Stimulated activated CD4-positive, alpha-beta T cell treated with anti-CD3 and anti-CD28 coated beads, Interleukin-15, amount 100 ng/mL, for 1 hour (primary cell): Measurements from ENCODE around the gene AKAP10.
A peak's percentile ranks its signal among the peaks of the same experiment; 100 is the strongest.
"Not testable (repeated sequence)": the region's sequence is repeated elsewhere in the genome, so short reads cannot be mapped to it uniquely, and the experiment has no call there.

Experiments
- DNase-seq, 2 donors: peaks; one replicate each; pipeline ENCODE4 v3.0.0-alpha.2; 2020; ENCODE audit warnings: low read depth in 1 of 2, low spot score in 1 of 2

AKAP10 gene

DNA sequence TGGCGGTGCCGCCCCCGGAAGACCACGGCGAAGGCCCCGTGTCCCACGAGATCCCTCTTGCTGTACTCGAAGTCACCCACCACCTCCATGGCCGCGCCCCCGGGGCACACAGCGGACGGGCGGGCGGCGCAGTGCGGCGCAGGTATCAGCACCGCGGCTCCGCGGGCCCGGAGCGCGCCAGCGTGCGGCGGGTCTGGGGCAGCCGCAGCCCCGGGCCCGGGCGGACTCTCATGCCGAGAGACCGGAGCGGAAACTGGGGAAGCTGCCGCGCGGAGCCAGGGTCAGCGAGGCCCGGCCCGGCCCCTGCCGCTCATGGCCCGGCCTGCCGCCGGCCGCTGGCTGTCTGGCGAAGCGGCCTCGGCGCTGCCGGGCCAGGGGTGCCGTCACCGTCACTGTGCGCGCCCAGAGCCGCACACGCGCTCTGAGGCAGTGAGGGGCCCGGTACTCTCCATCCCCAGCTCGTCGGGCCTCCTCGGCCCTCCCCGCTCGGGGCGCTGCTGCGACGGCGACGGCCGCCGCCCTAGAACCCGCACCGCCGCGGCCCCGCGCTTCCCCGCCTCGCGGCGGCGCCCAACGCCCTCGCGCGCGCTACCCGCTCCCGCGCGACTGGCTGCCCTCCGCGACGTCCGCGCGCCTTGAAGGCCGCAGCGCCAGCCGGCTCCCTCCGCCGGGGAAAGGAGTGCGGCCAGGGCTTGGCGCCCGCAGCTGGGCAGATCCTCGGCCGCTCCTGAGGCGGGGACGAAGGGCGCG, 110.1 kb downstream of the AKAP10 start, which contains the start of gene ULK2:
Gene ULK2 (minus strand): TSS at position 608 of the 750 bp plus-strand sequence. CDS start 519 bp downstream, at position 89.
- peak; percentile 20 to 46 for DNase-seq

DNA sequence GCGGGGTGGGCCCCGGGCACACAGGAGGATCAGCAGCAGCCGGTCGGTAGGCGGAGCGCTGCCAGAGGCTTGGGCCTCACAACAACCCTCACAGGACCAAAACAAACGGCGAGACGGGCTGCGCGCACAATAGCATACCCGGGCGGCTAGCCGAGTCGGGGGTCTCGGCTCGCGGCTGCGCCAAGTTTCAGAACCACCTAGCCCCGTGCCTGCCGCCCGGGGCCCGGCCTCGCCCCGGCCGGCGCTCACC, 110.6 kb downstream of the AKAP10 start:
- peak; percentile 16 to 24 for DNase-seq

- DNase-seq, result no peak
These were observed 112.6 kb downstream of the AKAP10 start for GRCh38 chr17:19865021-19865420.

GRCh38 chr17:19860647-19861177, 116.9 kb downstream of the AKAP10 start:
- not testable (repeated sequence) for DNase-seq

- no peak for DNase-seq
These were observed 120.0 kb downstream of the AKAP10 start for GRCh38 chr17:19857640-19858039.
